ENCODE data around the gene C5orf58.

C5orf58 gene

DNA sequence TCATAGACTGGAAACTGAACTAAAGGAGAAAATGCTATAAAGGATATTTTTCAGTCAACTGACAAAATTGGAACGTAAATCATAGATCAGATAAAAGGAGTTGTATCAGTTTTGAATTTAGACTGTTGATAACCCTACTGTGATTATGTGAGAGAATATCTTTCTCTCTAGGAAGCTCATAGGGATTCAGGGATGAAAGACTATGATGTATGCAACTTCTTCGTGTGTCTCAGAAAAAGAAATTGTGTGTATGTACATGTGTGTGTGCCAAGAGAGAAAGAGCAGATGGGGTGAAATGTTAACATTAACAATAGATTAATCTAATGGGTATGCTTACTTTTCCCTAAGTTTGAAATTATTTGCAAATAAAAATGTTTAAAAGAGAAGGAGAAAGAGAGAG, 30.7 kb upstream of the C5orf58 start:
- TF ChIP-seq, protein P1, sequence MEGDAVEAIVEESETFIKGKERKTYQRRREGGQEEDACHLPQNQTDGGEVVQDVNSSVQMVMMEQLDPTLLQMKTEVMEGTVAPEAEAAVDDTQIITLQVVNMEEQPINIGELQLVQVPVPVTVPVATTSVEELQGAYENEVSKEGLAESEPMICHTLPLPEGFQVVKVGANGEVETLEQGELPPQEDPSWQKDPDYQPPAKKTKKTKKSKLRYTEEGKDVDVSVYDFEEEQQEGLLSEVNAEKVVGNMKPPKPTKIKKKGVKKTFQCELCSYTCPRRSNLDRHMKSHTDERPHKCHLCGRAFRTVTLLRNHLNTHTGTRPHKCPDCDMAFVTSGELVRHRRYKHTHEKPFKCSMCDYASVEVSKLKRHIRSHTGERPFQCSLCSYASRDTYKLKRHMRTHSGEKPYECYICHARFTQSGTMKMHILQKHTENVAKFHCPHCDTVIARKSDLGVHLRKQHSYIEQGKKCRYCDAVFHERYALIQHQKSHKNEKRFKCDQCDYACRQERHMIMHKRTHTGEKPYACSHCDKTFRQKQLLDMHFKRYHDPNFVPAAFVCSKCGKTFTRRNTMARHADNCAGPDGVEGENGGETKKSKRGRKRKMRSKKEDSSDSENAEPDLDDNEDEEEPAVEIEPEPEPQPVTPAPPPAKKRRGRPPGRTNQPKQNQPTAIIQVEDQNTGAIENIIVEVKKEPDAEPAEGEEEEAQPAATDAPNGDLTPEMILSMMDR (IDR thresholded peaks at IDR 0.05) = no peak
- Histone ChIP-seq H3K36me3 (no peaks in the 10 kb centered on the region), H3K4me1 (no peaks in the 10 kb centered on the region), H3K27ac (no peak overlapping the region), H3K9me3 (no peaks in the 10 kb centered on the region), H3K27me3 (no peaks in the 10 kb centered on the region), H3K4me3 (no peak overlapping the region)
- no peak for DNase-seq
- intact Hi-C loops (cut with DNase I; ENCODE audit: low total_unique reads) = no loop called here

DNA sequence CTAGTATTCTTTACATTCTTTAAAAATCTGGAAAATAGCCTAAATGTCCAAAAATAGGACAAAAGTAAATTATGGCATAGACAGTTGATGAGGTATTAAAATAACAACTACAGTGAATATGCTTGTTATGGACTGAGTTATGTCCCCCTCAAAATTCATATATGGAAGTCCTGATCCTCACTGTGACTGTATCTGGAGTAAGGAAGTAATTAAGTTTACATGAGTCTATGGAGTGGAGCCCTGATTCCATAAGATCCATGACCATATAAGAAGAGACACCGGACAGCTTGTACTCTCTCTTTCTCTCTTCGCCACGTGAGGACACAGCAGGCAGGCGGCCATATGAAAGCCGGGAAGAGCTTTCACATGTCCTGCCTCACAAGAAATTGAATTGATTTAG, 28.6 kb upstream of the C5orf58 start:
- Histone ChIP-seq H3K4me3 (no peak overlapping the region), H3K27ac (no peak overlapping the region), H3K36me3 (no peaks in the 10 kb centered on the region), H3K9me3 (no peaks in the 10 kb centered on the region), H3K4me1 (no peaks in the 10 kb centered on the region), H3K27me3 (no peaks in the 10 kb centered on the region)
- DNase-seq = no peak
- intact Hi-C loops (cut with DNase I; ENCODE audit: low total_unique reads) = no loop called here
- TF ChIP-seq, protein P1 (IDR thresholded peaks at IDR 0.05) = no peak

DNA sequence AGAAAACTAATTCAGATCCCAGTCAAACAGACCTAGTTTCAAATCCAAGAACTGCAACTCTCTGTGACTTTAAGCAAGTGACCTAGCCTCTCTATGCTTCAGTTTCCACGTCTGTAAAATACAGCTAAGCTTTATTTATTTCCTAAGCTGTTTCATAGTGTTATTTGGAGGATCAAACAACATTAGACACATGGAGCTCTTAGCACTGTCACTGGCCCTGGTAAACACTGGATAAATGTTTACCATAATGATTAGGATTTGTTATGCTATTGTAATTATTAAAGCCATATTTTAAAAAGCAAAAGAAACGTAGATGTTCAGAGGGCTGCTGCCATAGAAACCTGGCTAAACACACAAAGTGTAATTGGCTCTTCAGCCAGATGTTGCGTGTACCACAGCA, 26.6 kb upstream of the C5orf58 start:
- no peak for DNase-seq
- H3K9me3 ChIP-seq = no peaks in the 10 kb centered on the region
- no peaks in the 10 kb centered on the region for H3K36me3 ChIP-seq
- intact Hi-C loops (cut with DNase I; ENCODE audit: low total_unique reads) = no loop called here
- no peaks in the 10 kb centered on the region for H3K4me1 ChIP-seq
- no peak overlapping the region for H3K4me3 ChIP-seq
- H3K27me3 ChIP-seq = no peaks in the 10 kb centered on the region
- TF ChIP-seq, protein P1 (IDR thresholded peaks at IDR 0.05) = no peak
- H3K27ac ChIP-seq = no peak overlapping the region

DNA sequence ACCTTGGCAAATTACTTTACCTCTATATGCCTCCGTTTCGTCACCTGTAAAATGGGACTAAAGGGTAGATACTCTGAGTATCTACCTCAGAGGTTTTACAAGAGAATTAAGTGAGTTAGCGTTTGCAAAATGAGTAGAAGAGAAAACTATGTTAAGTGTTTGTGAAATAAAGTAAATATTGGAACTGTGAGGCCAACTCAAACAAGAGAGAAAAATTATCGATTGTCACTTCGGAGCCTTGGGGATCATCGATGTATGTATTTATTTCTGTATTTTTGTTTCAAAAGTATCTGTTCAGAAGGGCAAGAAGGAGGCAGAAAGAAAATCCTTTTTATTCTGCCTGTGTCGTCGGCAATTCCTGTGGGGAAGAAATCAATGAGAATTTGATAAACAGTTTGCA, 25.8 kb upstream of the C5orf58 start:
- TF ChIP-seq, protein P1 (IDR thresholded peaks at IDR 0.05) = no peak
- Histone ChIP-seq H3K27ac (no peak overlapping the region), H3K9me3 (no peaks in the 10 kb centered on the region), H3K4me1 (no peaks in the 10 kb centered on the region), H3K4me3 (no peak overlapping the region), H3K27me3 (no peaks in the 10 kb centered on the region), H3K36me3 (no peaks in the 10 kb centered on the region)
- no peak for DNase-seq
- intact Hi-C loops (cut with DNase I; ENCODE audit: low total_unique reads) = no loop called here

DNA sequence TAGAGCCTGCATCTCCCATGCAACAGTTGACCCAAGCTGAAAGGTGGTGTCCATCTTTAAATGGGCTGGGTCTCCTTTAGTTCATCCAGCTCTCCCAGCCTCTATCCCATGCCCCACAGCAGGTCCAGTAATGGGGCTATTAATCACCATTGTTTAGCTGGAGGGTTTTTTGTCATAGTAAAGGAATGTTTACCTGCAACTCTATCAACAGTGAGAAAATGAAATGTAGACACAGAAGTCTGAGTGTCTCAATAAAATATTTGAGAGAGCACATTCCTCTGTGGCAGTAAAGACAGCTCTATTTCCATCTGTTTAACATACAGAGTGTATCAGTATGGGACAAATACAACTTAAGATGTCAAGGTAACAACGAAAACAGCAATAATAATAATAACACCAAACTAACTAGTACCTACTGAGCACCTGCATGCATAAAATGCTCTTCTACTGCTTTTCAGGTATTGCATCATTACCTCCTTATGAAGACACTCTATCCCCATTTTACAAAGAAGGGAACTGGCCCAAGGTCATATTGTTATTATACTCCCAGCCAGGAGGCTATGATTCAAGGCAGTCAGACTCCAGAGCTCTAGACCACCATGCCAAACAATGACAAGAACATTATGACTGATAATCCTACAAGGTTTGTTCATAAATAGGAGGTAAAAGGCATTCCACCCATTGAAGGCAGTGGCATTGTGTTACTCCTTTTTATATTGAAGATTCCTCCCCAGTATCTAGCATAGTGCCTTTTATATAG, 21.0 kb upstream of the C5orf58 start:
- intact Hi-C loops (cut with DNase I; ENCODE audit: low total_unique reads) = no loop called here
- H3K27me3 ChIP-seq = peaks cover 0 to 3% of the 10 kb centered on the region in 2 donors
- H3K4me3 ChIP-seq = no peak overlapping the region
- DNase-seq = no peak
- H3K4me1 ChIP-seq = no peaks in the 10 kb centered on the region
- no peaks in the 10 kb centered on the region for H3K36me3 ChIP-seq
- TF ChIP-seq, protein P1 (IDR thresholded peaks at IDR 0.05) = no peak
- H3K27ac ChIP-seq = no peak overlapping the region
- H3K9me3 ChIP-seq = no peaks in the 10 kb centered on the region

Measured in tibial artery (tissue), 4 donors.